Astrocyte (in vitro differentiated cells and primary cell): Measurements from ENCODE around the gene DPYSL3. TPM values are rescaled to one million over a fixed set of nuclear protein-coding genes. Genes with fewer than 3 reads are reported as not detected.

Experiments
- DNase-seq: peaks from one replicate; pipeline ENCODE4 v3.0.0-alpha.2; 2010; ENCODE audit warnings: low read depth
- FAIRE-seq: peaks from 2 replicates; lab custom pipeline; 2011; peaks lifted over from hg19 to GRCh38; lab: Jason Lieb, UNC
- H2AFZ ChIP-seq: 2 replicates; pipeline ENCODE4 v1.6.0; 2012; ENCODE audit warnings: low read depth, low read length, inconsistent platforms
- H3K27ac ChIP-seq: 2 replicates; pipeline ENCODE4 v1.5.1; 2011; ENCODE audit warnings: low read depth, low read length, inconsistent platforms
- H3K27me3 ChIP-seq: 2 replicates; pipeline ENCODE4 v1.6.0; 2011; ENCODE audit warnings: low read length, inconsistent platforms; ENCODE audit not compliant: insufficient read depth
- H3K36me3 ChIP-seq: 2 replicates; pipeline ENCODE4 v1.5.1; 2011; ENCODE audit warnings: low read length, inconsistent platforms; ENCODE audit not compliant: insufficient read depth
- H3K4me1 ChIP-seq: 2 replicates; pipeline ENCODE4 v1.5.1; 2011; ENCODE audit warnings: low read length, inconsistent platforms; ENCODE audit not compliant: insufficient read depth
- H3K4me2 ChIP-seq: 2 replicates; pipeline ENCODE4 v1.6.0; 2012; ENCODE audit warnings: low read length, inconsistent platforms
- H3K4me3 ChIP-seq: 2 replicates; pipeline ENCODE4 v1.5.1; 2011; ENCODE audit warnings: low read depth, mild to moderate bottlenecking, low read length, inconsistent platforms; ENCODE audit not compliant: insufficient read depth
- H3K79me2 ChIP-seq: 2 replicates; pipeline ENCODE4 v1.6.0; 2012; ENCODE audit warnings: mild to moderate bottlenecking, low read length, inconsistent platforms; ENCODE audit not compliant: insufficient read depth
- H3K9ac ChIP-seq: 2 replicates; pipeline ENCODE4 v1.6.0; 2012; ENCODE audit warnings: mild to moderate bottlenecking, low read length, inconsistent platforms
- H3K9me3 ChIP-seq: 2 replicates; pipeline ENCODE4 v1.5.1; 2012; ENCODE audit warnings: low read depth, mild to moderate bottlenecking, low read length, inconsistent platforms; ENCODE audit not compliant: insufficient read depth
- H4K20me1 ChIP-seq: 2 replicates; pipeline ENCODE4 v1.6.0; 2012; ENCODE audit warnings: low read length, inconsistent platforms; ENCODE audit not compliant: insufficient read depth
- H3K27ac Mint-ChIP-seq: one replicate; pipeline ENCODE4 v1.8.0; 2021; ENCODE audit warnings: mild to moderate bottlenecking, mixed read lengths; ENCODE audit not compliant: unreplicated experiment
- H3K27me3 Mint-ChIP-seq: one replicate; pipeline ENCODE4 v1.8.0; 2021; ENCODE audit warnings: low read depth, mixed read lengths; ENCODE audit not compliant: unreplicated experiment
- H3K36me3 Mint-ChIP-seq: one replicate; pipeline ENCODE4 v1.8.0; 2021; ENCODE audit warnings: low read depth, mixed read lengths; ENCODE audit not compliant: unreplicated experiment
- H3K4me1 Mint-ChIP-seq: one replicate; pipeline ENCODE4 v1.8.0; 2021; ENCODE audit warnings: low read depth, mixed read lengths; ENCODE audit not compliant: unreplicated experiment
- H3K4me3 Mint-ChIP-seq: one replicate; pipeline ENCODE4 v1.8.0; 2021; ENCODE audit warnings: mild to moderate bottlenecking, moderate library complexity, mixed read lengths; ENCODE audit not compliant: unreplicated experiment
- H3K9me3 Mint-ChIP-seq: one replicate; pipeline ENCODE4 v1.8.0; 2021; ENCODE audit warnings: mild to moderate bottlenecking, mixed read lengths; ENCODE audit not compliant: unreplicated experiment
- EZH2 ChIP-seq: IDR thresholded peaks from 2 replicates; pipeline ENCODE4 v1.6.1; 2012; ENCODE audit warnings: mild to moderate bottlenecking, low read length, inconsistent platforms; ENCODE audit not compliant: insufficient read depth
- total RNA-seq: library from RNA; stranded (reverse); gene quantifications from 2 replicates; pipeline ENCODE4 v1.2.1, GENCODE V29; 2021
- TF ChIP-seq, protein P1 (sequence below): IDR thresholded peaks from 2 replicates; pipeline ENCODE4 v1.5.1; 2011; ENCODE audit warnings: low read depth, mild to moderate bottlenecking, inconsistent platforms, low read length, moderate library complexity; ENCODE audit not compliant: insufficient read depth

The DPYSL3 gene
- total RNA-seq, 1 donor from 2014 or later, result 197 TPM

GRCh38 chr5:147504535-147504934 is 5.3 kb downstream of the DPYSL3 start:
- Histone ChIP-seq H3K36me3 (no peaks in the 10 kb centered on the region), H3K4me2 (peak overlapping the region; percentile 68), H3K79me2 (peaks cover 99% of the 10 kb centered on the region), H3K9me3 (no peaks in the 10 kb centered on the region), H3K27me3 (no peaks in the 10 kb centered on the region), H2AFZ (no peak overlapping the region), H3K9ac (peak overlapping the region; percentile 43), H4K20me1 (peaks cover 40% of the 10 kb centered on the region), H3K4me3 (no peak overlapping the region), H3K4me1 (peaks cover 25% of the 10 kb centered on the region), H3K27ac (peak overlapping the region; percentile 34)
- DNase-seq (peak; percentile 55), FAIRE-seq (no peak)
- no peak overlapping the region for H3K4me3 Mint-ChIP-seq
- no peak overlapping the region for H3K27ac Mint-ChIP-seq
- H3K27me3 Mint-ChIP-seq, result no peaks in the 10 kb centered on the region
- H3K9me3 Mint-ChIP-seq, result no peaks in the 10 kb centered on the region
- no peaks in the 10 kb centered on the region for H3K36me3 Mint-ChIP-seq
- H3K4me1 Mint-ChIP-seq, result peaks cover 20% of the 10 kb centered on the region
- TF ChIP-seq, protein P1, sequence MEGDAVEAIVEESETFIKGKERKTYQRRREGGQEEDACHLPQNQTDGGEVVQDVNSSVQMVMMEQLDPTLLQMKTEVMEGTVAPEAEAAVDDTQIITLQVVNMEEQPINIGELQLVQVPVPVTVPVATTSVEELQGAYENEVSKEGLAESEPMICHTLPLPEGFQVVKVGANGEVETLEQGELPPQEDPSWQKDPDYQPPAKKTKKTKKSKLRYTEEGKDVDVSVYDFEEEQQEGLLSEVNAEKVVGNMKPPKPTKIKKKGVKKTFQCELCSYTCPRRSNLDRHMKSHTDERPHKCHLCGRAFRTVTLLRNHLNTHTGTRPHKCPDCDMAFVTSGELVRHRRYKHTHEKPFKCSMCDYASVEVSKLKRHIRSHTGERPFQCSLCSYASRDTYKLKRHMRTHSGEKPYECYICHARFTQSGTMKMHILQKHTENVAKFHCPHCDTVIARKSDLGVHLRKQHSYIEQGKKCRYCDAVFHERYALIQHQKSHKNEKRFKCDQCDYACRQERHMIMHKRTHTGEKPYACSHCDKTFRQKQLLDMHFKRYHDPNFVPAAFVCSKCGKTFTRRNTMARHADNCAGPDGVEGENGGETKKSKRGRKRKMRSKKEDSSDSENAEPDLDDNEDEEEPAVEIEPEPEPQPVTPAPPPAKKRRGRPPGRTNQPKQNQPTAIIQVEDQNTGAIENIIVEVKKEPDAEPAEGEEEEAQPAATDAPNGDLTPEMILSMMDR, result no peak
- no peak for TF ChIP-seq EZH2

DNA sequence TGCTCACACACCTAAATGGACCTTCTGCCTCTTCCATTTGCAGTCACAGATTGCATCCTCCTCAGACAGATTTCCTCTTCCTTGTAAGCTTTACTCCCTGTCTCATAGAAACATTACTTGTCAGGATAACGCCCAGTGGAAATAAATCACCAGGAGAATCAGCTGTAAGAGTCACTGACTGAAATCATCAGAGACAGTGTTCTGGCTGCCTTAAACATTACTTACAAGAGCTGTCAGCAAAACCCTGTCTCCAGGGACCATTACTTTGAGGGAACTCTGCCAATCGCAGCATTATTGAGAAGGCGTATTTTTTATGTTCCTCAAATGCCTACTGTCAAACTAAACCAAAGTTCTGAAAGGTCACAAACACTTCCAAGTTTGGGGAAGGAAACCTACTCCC is 5.9 kb downstream of the DPYSL3 start:
- Histone ChIP-seq H3K9me3 (no peaks in the 10 kb centered on the region), H3K79me2 (peaks cover 99% of the 10 kb centered on the region), H3K4me3 (no peak overlapping the region), H3K27ac (peak overlapping the region; percentile 34), H3K4me1 (peaks cover 25% of the 10 kb centered on the region), H2AFZ (no peak overlapping the region), H4K20me1 (peaks cover 45% of the 10 kb centered on the region), H3K27me3 (no peaks in the 10 kb centered on the region), H3K9ac (peak overlapping the region; percentile 43), H3K36me3 (no peaks in the 10 kb centered on the region), H3K4me2 (peak overlapping the region; percentile 68)
- peak; percentile 80 for DNase-seq
- FAIRE-seq, result peak; percentile 90
- Mint-ChIP-seq H3K9me3 (no peaks in the 10 kb centered on the region), H3K4me1 (peaks cover 20% of the 10 kb centered on the region), H3K27me3 (no peaks in the 10 kb centered on the region), H3K36me3 (no peaks in the 10 kb centered on the region), H3K27ac (no peak overlapping the region), H3K4me3 (no peak overlapping the region)
- TF ChIP-seq EZH2, result no peak
- TF ChIP-seq, protein P1, result no peak

DNA sequence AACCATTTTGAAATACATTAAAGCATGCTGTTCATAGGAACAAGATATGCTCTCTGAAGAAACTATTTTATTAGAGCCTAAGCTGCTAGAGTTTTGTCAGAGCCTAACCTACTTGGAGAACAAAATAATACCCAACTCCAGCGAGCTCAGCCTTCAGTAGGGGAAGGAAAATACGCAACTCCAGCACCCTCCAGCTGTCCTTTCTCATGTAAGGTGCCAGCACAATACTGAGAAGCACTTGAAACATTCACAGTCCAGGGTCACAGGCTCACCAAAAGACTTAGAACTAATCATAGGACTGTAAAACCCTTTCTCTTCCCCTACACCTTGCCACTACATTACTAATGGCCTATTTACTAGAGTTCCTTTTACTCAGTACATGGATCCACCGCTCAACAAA is 18.9 kb downstream of the DPYSL3 start:
- Histone ChIP-seq H2AFZ (no peak overlapping the region), H3K9ac (no peak overlapping the region), H3K36me3 (no peaks in the 10 kb centered on the region), H3K9me3 (no peaks in the 10 kb centered on the region), H3K79me2 (peaks cover 88% of the 10 kb centered on the region), H3K27ac (no peak overlapping the region), H3K4me1 (no peaks in the 10 kb centered on the region), H4K20me1 (peaks cover 28% of the 10 kb centered on the region), H3K4me3 (no peak overlapping the region), H3K27me3 (no peaks in the 10 kb centered on the region), H3K4me2 (no peak overlapping the region)
- Mint-ChIP-seq H3K4me3 (no peak overlapping the region), H3K9me3 (no peaks in the 10 kb centered on the region), H3K27ac (no peak overlapping the region), H3K4me1 (peaks cover 10% of the 10 kb centered on the region), H3K27me3 (no peaks in the 10 kb centered on the region), H3K36me3 (peaks cover 1% of the 10 kb centered on the region)
- TF ChIP-seq, protein P1, result no peak
- TF ChIP-seq EZH2, result no peak
- FAIRE-seq, result no peak
- DNase-seq, result no peak
